CD14-positive monocyte (primary cell): ENCODE measurements around the gene STT3B. TPM values are rescaled to one million over a fixed set of nuclear protein-coding genes. Genes with fewer than 3 reads are reported as not detected.

Experiments used
- DNase-seq, 3 donors: peaks; one replicate each; pipeline ENCODE4 v3.0.0-alpha.2; 2011 to 2022
- H2AFZ ChIP-seq: 2 replicates; pipeline ENCODE4 v1.6.0; 2012; ENCODE audit warnings: mild to moderate bottlenecking, low read depth, low read length, inconsistent platforms; ENCODE audit not compliant: insufficient read depth, poor library complexity, severe bottlenecking
- H3K27ac ChIP-seq, 2 donors: 1 replicate in 1 of 2; 2 replicates in 1 of 2; pipeline ENCODE4 v1.5.1; 2012 to 2013; ENCODE audit warnings: low read length in 2 of 2, control low read depth in 1 of 2, inconsistent platforms in 1 of 2, low read depth in 1 of 2, mild to moderate bottlenecking in 1 of 2
- H3K27me3 ChIP-seq, 2 donors: one replicate each; pipeline versions ENCODE4 v1.6.0 to v1.6.1; 2011 to 2013; ENCODE audit warnings: low read length in 2 of 2; ENCODE audit not compliant: control insufficient read depth in 2 of 2, insufficient read depth in 2 of 2
- H3K36me3 ChIP-seq, 2 donors: replicated peaks in 1 of 2; 1 replicate in 1 of 2; 2 replicates in 1 of 2; pipeline versions ENCODE4 v1.5.1 to v1.6.1; 2012 to 2013; ENCODE audit warnings: low read length in 2 of 2, control low read depth in 1 of 2, inconsistent platforms in 1 of 2, mild to moderate bottlenecking in 1 of 2; ENCODE audit not compliant: insufficient read depth in 2 of 2, control insufficient read depth in 1 of 2
- H3K4me1 ChIP-seq, 2 donors: 1 replicate in 1 of 2; 2 replicates in 1 of 2; pipeline versions ENCODE4 v1.5.1 to v1.6.1; 2012 to 2013; ENCODE audit warnings: low read length in 2 of 2, control low read depth in 1 of 2, inconsistent platforms in 1 of 2, mild to moderate bottlenecking in 1 of 2, moderate library complexity in 1 of 2; ENCODE audit not compliant: insufficient read depth in 2 of 2, control insufficient read depth in 1 of 2
- H3K4me2 ChIP-seq: replicated peaks from 2 replicates; pipeline ENCODE3; 2012; ENCODE audit warnings: low read length, moderate library complexity, mild to moderate bottlenecking; ENCODE audit not compliant: poor library complexity, severe bottlenecking; ENCODE audit errors: extremely low read depth
- H3K4me3 ChIP-seq, 3 experiments: fragments of 200-600 bp in 1 of 3; sonication (generic) in 1 of 3; replicated peaks in 1 of 3; 1 replicate in 2 of 3; 2 replicates in 1 of 3; pipeline ENCODE4 v1.5.1; 2011 to 2013; ENCODE audit warnings: low read length in 3 of 3, mild to moderate bottlenecking in 3 of 3, control low read depth in 2 of 3, low read depth in 2 of 3, inconsistent platforms in 1 of 3, moderate library complexity in 1 of 3
- H3K79me2 ChIP-seq: 2 replicates; pipeline ENCODE4 v1.6.0; 2012; ENCODE audit warnings: mild to moderate bottlenecking, control low read depth, inconsistent platforms, low read length, moderate library complexity; ENCODE audit not compliant: insufficient read depth
- H3K9ac ChIP-seq: 2 replicates; pipeline ENCODE4 v1.6.0; 2017; ENCODE audit warnings: low read length, mild to moderate bottlenecking; ENCODE audit not compliant: insufficient read depth, poor library complexity, severe bottlenecking
- H3K9me3 ChIP-seq, 2 donors: replicated peaks in 1 of 2; 1 replicate in 1 of 2; 2 replicates in 1 of 2; pipeline versions ENCODE4 v1.5.1 to v1.6.1; 2012 to 2013; ENCODE audit warnings: low read length in 2 of 2, control low read depth in 1 of 2; ENCODE audit not compliant: control insufficient read depth in 1 of 2, insufficient read depth in 1 of 2
- H4K20me1 ChIP-seq: 2 replicates; pipeline ENCODE4 v1.6.0; 2012; ENCODE audit warnings: mild to moderate bottlenecking, low read length, control low read depth, moderate library complexity; ENCODE audit not compliant: insufficient read depth
- H3K27ac Mint-ChIP-seq, 7 donors: one replicate each; pipeline ENCODE4 v1.8.0; 2020; ENCODE audit warnings: mild to moderate bottlenecking in 7 of 7, mixed read lengths in 7 of 7, moderate library complexity in 6 of 7, inconsistent platforms in 2 of 7
- H3K27me3 Mint-ChIP-seq, 3 donors: one replicate each; pipeline ENCODE4 v1.8.0; 2021 to 2022; ENCODE audit warnings: low read depth in 3 of 3, mild to moderate bottlenecking in 3 of 3, mixed read lengths in 3 of 3, moderate library complexity in 3 of 3, inconsistent platforms in 1 of 3
- H3K36me3 Mint-ChIP-seq, 2 donors: one replicate each; pipeline ENCODE4 v1.8.0; 2020; ENCODE audit warnings: mixed read lengths in 2 of 2, inconsistent platforms in 1 of 2, mild to moderate bottlenecking in 1 of 2
- H3K4me1 Mint-ChIP-seq: one replicate; pipeline ENCODE4 v1.8.0; 2020; ENCODE audit warnings: mild to moderate bottlenecking, mixed read lengths
- H3K4me3 Mint-ChIP-seq, 2 donors: one replicate each; pipeline ENCODE4 v1.8.0; 2020; ENCODE audit warnings: mild to moderate bottlenecking in 2 of 2, mixed read lengths in 2 of 2, moderate library complexity in 1 of 2
- H3K9me3 Mint-ChIP-seq, 7 donors: one replicate each; pipeline ENCODE4 v1.8.0; 2020 to 2022; ENCODE audit warnings: mixed read lengths in 7 of 7, mild to moderate bottlenecking in 6 of 7, moderate library complexity in 6 of 7, inconsistent platforms in 2 of 7
- CTCF ChIP-seq: fragments of 200-600 bp; IDR thresholded peaks from one replicate; pipeline ENCODE4 v1.8.0; 2022; ENCODE audit warnings: antibody characterized with exemption, mild to moderate bottlenecking
- WGBS: methylation state at CpG from one replicate; pipeline ENCODE4 v1.1.5; 2013; ENCODE audit warnings: missing lambda C conversion rate; ENCODE audit not compliant: insufficient coverage; 5-methylcytosine and 5-hydroxymethylcytosine counted together
- intact Hi-C, 2 donors: fragments of 100-400 bp; cut with micrococcal nuclease; formaldehyde crosslinking; loops; one replicate each; pipeline versions ENCODE4 v1.15.0 to v1.15.1; 2023
- polyA plus RNA-seq, 3 donors: library from polyadenylated mRNA; depleted of rRNA in 1 of 3; unstranded in 2 of 3; stranded (reverse) in 1 of 3; fragments of 300-500 nt in 2 of 3; fragments of >200 nt in 1 of 3; fragmentation: Illumina TruSeq in 2 of 3; gene quantifications; 1 replicate in 2 of 3; 2 replicates in 1 of 3; pipeline ENCODE4 v1.2.3, GENCODE V29; 2012 to 2021

STT3B gene
- polyA plus RNA-seq, 3 donors: 47.3 to 97.0 (median 86.3) TPM

GRCh38 chr3:31559872-31560534 lies 27.3 kb downstream of the STT3B start:
- TF ChIP-seq CTCF: no peak
- Mint-ChIP-seq H3K4me1 (peaks cover 33% of the 10 kb centered on the region), H3K27ac (peak overlapping the region in 3 of 7 donors; percentile 20 to 83 (median 65)), H3K4me3 (no peak overlapping the region), H3K9me3 (peaks cover 3 to 16% (median 11%) of the 10 kb centered on the region in 7 donors), H3K27me3 (no peaks in the 10 kb centered on the region), H3K36me3 (peaks cover 0 to 3% of the 10 kb centered on the region in 2 donors)
- H3K4me3 ChIP-seq: no peak overlapping the region
- no peak overlapping the region for H3K4me2 ChIP-seq
- peaks cover 0 to 6% of the 10 kb centered on the region in 2 donors for H3K9me3 ChIP-seq
- no peaks in the 10 kb centered on the region for H3K36me3 ChIP-seq
- H2AFZ ChIP-seq: no peak overlapping the region
- peaks cover 99% of the 10 kb centered on the region for H4K20me1 ChIP-seq
- no peak for DNase-seq
- H3K4me1 ChIP-seq: peaks cover 4 to 22% of the 10 kb centered on the region in 2 donors
- no peak overlapping the region for H3K9ac ChIP-seq
- peaks cover 100% of the 10 kb centered on the region for H3K79me2 ChIP-seq
- intact Hi-C loops: no loop called here
- no peaks in the 10 kb centered on the region for H3K27me3 ChIP-seq
- no CpG with 5 or more reads among the region's 2 CpGs for WGBS
- no peak overlapping the region for H3K27ac ChIP-seq

GRCh38 chr3:31561891-31562290 lies 29.2 kb downstream of the STT3B start:
- 95% methylated on average over 3 of the region's 5 CpGs for WGBS

More at GRCh38 chr3:31561891-31562290, 29.2 kb downstream of the STT3B start:
- Mint-ChIP-seq H3K36me3 (no peaks in the 10 kb centered on the region), H3K27ac (peak overlapping the region in 6 of 7 donors; percentile 5 to 66 (median 41)), H3K4me1 (peaks cover 45% of the 10 kb centered on the region), H3K4me3 (no peak overlapping the region), H3K9me3 (peaks cover 3 to 13% (median 11%) of the 10 kb centered on the region in 7 donors), H3K27me3 (peaks cover 0 to 1% (median 0%) of the 10 kb centered on the region in 3 donors)
- Histone ChIP-seq H3K9ac (no peak overlapping the region), H3K27me3 (no peaks in the 10 kb centered on the region), H3K4me3 (no peak overlapping the region), H3K36me3 (no peaks in the 10 kb centered on the region), H3K79me2 (peaks cover 100% of the 10 kb centered on the region), H3K4me2 (no peak overlapping the region), H4K20me1 (peaks cover 99% of the 10 kb centered on the region), H3K9me3 (peaks cover 0 to 6% of the 10 kb centered on the region in 2 donors), H3K4me1 (peaks cover 7 to 29% of the 10 kb centered on the region in 2 donors), H2AFZ (no peak overlapping the region), H3K27ac (peak overlapping the region in 1 of 2 donors; percentile 20)
- TF ChIP-seq CTCF: no peak
- DNase-seq: no peak
- intact Hi-C loops: no loop called here
